NCI-H748 (cell line): ENCODE results near the gene B4GALT3.
A peak's percentile ranks its signal among the peaks of the same experiment; 100 is the strongest.
"Not testable (repeated sequence)": the region's sequence is repeated elsewhere in the genome, so short reads cannot be mapped to it uniquely, and the experiment has no call there.

ENCODE experiments used
- DNase-seq: peaks from one replicate; lab custom pipeline; 2025; ENCODE audit not compliant: unreplicated experiment; lab: John Stamatoyannopoulos, UW

Gene B4GALT3

DNA sequence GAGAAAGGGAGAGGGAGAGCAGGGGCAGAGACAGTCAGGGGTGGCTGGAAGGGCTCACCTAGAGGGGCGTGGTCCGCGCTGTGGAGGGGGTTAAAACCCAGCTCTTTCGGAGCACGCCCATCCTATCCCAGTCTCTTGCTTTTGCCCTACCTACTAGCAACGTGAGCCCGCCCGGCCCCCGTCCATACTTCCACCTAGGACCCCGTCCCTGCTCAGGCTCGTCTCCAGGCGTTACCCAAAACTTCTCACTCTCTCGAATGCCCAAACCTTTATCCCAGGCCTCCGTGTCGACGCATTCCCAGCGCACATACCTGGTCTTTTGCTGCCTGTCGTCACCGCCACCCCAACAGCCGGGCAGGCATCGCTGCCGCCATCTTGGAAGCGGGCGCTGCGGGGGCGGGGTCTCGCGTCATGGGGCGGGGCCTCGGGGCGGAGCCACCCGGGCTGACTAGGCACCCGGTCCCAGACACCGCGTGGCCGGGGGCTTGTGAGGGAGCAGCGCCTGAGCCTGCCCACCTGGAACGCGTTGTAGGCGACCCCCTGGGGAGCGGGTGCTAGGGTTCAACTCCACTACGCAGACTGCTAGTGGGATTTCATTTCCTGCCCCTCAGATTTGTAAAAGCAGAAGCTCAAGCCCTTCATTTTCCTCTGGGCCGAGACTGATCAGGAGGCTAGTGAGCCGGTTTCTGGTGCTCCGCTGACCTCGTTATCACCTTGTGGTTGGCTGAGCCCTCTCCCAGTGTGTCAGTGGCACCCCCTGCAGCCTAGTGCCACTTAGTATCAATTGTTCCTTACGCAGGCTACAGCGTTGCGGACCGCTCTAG, at the start of gene B4GALT3:
TSS of gene B4GALT3 (minus strand) at position 396 of the 824 bp plus-strand sequence. CDS start 1,447 bp downstream, outside the sequence.
- DNase-seq, result peak; percentile 90

DNA sequence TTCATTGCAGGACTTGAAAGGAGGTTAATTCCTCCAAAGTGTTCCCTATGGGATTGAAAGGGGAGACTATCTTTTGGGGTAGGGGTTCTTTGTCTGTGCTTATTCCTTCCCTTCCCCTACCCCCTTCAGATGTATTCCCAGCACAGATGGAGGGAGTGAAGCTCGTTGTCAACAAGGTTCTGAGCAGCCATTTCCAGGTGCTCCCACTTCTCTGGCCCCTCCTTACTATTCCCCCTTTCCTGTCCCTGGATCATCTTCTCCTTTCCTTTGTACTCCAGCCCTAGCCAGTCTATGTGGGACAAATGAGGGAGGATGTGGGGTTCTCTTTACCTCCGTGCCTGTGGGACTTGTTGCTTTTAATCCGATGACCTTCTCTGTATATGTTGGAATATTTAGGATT, 49.5 kb upstream of the B4GALT3 start:
- DNase-seq, result no peak

DNA sequence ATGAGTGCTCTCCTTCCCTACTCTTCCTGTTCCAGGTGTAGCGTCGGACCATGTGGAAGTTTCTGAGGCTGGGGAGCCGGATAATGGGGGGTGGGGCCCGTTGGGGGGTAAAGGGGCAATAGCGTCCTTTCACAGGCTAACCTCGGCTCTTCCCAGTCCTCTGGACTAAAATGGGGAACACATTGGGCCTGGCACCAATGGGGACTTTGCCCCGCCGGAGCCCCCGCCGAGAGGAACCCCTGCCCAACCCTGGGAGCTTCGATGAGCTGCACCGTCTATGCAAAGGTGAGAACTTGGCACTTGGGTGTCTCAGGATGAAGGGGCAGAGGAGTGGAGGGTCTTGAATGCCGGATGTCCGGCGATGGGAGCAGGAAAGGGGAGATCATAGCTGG, 49.0 kb upstream of the B4GALT3 start:
- DNase-seq, result no peak

DNA sequence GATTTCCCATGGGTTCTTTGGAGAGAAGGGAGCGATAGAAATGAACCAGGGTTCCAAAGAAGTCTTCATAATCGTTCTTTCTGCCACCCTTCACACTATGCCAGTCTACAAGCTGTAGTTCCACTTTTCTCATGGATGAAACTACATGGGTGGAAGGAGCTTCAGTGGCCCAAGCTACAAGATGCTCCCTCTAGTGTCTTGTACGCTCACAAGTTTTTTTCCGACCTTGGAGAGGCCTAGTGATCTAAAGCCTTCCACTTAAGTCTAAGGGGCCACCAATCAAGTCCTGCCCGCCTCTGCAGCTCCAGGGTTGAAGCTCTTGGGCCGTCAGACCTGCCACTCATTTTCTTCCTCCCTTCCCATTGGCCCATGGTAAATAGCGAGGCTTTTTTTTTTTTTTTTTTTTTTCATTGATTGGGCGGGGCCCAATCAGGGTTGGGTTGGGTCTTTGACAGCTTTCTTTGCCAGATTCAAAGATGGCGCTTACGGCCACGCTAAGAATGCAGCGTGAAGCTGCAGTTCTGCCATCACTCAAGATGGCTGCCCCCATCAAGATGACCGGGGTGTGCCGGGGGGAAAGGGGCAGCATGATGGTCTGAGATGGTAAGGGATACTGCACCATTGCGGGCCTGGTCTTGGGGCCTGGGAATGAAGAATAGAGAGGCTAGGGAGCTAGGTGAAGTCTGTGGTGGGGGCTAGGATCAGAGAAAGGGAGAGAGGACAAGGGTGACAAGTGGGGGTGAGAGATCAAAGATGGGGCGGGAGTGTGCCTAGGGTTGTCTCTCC, 48.4 kb upstream of the B4GALT3 start, which contains the start of gene TOMM40L:
TSS of gene TOMM40L (plus strand) at position 527 of the 786 bp plus-strand sequence. CDS start 430 bp downstream, outside the sequence.
- DNase-seq, result peak; percentile 96

DNA sequence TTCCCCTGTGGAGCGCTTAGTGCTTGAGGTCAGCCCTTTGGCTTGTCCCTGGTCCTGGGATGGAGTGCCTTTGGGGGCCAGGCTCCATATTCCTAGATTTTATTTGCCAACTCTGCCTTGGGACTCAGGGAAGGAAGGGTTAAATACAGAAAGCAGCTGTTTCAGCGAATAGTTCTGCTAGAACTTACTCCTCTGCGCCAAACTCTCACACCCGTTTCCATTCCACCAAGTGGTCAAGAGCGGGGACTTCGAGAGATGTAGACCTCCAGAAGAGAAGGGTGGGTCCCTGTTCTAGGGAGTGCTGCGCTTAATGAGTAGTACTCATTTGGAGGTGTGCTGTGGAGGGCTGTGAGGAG, 47.8 kb upstream of the B4GALT3 start:
- DNase-seq, result no peak

DNA sequence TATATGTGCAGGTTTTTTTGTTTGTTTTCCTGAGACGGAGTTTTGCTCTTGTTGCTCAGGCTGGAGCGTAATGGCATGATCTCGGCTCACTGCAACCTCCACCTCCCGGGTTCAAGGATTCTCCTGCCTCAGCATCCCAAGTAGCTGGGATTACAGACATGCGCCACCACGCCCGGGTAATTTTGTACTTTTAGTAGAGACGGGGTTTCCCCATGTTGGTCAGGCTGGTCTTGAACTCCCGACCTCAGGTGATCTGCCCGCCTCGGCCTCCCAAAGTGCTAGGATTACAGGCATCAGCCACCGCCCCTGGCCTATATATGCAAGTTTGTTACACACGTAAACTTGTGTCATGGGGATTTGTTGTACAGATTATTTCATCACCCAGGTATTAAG, 47.4 kb upstream of the B4GALT3 start:
- DNase-seq, result not testable (repeated sequence)

DNA sequence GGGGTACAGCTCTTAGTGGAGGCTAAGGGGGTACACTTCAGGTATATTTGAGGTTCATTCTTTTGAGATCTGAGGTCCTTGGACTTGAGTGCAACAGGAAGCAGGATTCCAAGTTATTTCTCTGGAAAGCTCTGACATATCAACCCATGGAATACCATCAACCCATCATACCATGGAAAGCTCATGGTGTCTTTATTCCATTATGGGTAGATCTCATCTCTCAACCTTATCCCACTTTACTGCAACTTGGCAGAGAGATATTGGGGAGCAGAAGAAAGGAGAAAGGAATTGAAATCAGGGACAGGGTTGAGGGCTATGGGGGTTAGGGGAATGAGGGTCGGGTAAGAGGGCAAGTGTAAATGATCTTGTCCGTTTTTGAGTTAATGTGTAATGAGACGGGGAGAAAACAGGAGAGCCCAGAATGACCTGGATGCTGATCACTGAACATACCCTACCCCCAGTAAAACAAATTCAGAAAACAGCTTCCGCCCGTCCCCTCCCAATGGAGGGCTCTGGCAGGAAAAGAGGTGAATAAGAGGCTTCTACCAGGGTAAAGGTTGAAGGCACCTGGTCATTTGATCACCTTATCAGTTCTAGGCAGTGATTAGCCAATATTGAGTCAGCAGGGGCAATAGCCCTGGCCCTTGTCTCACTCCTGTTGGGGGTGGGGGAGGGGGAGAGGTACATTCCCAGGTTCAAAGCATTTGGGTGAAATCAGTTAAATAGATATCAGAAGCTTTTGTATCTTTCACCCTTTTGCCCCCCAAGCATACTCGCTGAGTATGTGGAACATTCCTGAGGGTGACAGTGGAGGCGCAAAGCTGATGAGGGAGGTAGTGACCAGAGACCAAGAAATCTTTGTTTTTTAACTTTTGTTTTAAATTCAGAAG, 46.7 kb upstream of the B4GALT3 start:
- no peak for DNase-seq

DNA sequence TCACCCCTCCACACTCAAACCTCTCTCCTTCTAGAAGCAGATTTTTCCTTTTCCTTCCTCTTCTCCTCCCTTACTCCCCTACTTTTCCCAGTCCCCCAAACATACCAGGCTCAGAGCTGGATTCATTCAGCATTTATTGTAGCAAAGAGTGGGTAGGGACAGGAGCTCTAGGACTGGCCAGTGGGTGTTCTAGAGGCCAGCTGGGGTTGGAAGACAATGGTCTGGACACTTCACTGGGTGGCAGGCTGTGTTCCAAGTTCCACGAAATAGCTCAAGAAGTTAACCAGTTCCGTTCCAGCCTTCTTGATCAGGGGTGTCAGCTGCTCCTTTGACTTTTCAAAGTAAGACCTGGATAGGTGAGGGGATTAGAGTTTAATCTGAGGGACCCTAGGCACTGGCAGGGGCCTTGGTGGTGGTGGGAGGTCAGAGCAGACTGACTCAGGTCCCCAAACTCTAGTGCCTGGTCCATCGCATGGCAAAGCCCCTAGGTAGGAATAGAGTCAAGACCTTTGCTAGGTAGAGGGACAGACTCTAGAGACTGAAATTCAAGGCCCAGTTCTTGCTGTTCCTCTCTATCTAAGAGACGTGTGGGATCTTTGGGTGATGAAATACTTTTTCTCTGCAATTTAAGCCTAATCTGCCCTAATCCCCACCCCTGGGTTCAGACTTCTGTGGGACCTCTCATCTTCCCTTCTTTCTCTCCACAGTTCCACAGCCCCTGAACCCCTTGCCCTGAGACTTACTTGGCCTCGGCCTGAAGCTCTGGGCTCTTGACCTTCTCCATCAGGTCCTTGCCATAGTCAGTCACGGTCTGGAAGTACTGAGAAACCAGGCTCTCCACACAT, 45.1 kb upstream of the B4GALT3 start:
- DNase-seq, result no peak

DNA sequence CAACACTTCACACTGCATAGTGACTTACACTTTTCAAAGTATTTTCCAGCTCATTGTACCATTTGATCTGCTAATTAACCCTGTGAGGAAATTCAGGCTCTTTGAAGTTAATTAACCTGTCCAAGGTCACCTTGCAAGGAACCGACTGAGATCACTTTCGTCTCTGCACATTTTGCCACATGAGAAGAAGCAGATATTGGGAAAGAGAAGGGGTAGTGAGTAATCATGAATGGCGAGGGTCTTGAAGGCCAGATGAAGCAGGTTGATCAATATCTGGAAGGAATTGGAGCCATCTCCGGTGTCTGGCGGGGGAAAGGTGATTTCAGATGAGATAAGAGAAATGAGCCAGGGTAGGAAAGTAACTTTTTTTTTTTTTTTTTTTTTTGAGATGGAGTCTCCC, 42.7 kb upstream of the B4GALT3 start:
- DNase-seq, result no peak

DNA sequence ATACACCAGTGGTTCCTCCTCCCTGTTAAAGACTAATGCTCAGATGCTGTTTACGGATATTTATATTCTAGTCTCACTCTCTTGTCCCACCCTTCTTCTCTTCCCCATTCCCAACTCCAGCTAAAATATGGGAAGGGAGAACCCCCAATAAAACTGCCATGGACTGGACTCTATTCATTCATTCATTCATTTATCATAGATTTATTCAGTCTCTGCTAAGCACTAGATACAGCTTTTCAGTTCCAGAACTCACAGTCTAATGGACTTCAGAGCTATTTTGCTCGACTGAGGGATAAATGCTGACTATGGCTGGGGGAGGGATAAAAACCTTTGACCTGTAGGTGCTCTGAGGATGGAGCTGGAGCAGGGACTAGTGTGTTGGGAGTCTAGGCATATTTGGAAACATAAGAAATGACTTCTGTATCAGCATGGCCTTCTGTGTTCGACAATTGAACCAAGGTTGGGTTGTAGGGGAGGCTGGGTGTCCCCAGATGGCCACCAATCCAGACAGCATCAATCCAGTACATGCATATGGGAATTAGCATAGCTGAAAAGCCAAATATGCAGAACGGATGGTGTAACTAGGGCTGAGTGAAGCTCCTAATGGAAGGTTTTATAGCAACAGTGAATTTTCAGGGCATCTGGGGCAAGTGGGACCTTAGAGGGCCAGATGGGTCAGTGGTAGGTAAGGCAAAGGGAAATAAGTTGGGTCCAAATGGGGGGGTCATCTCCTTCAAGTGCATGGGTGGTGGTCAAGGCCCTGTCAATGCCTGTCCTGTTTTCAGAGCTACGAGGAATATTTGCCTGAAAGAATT, 42.0 kb upstream of the B4GALT3 start:
- no peak for DNase-seq

DNA sequence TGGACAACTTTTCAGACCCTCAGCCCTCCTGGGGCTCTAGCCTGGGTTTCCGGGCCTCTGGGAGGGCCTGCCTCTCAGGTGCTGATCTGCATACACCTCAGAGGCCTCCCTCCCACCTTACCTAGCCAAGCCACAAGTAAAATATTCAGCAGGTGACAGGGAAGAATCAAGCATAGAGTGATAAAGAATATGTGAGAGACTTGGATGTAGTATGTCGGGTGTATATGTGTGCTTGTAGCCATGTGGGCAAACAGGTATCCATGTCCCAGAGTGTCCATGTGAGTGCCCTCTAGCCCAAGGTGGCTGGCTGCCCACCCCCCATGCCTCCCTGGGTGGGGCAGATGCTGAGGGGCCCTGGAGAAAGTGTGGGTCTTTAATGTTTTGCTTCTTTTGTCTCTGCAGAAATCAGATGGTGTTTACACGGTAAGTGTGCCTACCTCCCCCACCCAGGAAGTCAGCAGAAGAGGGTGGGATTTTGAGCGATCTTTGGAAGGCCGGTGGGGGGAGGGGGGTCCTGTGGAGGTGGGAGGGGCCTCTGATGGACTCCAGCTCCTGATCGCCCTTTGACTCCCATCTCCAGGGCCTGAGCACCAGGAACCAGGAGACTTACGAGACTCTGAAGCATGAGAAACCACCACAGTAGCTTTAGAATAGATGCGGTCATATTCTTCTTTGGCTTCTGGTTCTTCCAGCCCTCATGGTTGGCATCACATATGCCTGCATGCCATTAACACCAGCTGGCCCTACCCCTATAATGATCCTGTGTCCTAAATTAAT, 41.2 kb upstream of the B4GALT3 start:
- DNase-seq, result no peak

DNA sequence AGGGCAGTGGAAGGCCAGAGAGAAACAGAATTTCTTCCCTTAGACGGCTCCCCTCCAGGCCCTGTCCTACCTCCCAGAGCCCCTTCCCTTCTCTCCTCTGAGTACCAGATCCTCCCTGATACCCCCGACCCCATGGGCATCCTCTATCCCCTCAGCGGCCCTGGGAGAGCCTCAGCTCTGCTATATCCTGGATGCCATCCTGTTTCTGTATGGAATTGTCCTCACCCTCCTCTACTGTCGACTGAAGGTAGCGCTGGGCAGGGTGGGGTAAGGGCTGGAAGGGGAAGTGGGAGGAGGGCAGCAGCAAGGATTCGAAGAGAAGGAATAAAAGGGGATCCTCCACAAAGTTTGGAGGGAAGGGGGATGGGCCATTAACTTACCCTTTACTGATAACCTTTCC, 40.5 kb upstream of the B4GALT3 start:
- DNase-seq, result no peak

DNA sequence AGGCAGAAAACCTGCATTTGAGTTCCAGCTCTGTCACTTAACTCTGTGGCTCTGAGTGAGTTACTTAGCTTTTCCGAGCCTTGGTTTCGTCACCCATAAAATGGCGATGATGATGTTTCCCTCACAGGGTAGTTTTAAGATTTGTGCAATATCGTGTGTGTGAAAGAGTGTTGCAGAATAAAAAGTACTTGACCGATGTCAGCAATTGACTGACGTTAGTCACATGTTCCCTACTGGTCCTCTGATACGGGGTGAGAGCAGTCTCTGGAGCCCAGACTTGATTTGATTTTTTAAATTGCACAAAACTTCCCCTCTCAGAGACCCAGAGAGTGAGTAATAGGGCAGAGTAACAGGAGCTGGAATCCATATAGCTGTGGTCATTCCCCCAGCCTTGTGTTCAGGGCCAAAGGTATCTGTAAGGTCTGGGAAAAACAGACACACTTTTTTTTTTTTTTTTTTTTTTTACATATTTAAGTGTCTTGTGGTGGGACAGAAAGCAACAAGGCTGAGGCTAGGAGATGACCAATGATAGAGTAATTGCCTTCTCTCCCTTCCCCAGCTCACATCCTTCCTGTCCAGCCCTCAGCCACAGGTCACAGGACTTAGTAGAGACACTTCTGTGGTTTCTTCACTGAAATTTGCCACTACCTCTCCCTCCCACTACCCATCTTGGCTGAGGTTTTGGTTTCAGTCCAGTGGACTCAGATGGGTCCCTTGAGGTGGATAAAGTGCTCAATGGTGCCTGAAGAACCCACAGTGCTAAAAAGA, 39.8 kb upstream of the B4GALT3 start:
- no peak for DNase-seq

DNA sequence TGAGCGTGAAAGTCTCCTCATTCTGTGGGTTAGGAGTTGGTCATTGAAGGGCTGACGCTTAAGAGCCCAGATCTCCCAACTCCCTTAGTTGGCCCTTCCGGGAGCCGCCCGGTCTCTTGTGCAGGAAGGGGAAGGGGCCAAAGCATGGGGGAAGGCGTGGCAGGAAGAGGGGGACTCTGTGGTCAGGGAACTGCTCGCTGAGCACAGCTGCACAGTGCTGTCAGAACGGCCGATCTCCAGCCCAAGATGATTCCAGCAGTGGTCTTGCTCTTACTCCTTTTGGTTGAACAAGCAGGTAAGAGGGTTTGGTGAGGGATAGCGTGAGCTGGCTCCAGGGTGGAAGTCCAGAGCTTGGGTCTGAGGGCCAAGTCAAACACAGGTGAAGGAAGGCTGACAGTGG, 37.8 kb upstream of the B4GALT3 start, which contains the start of gene FCER1G:
TSS of gene FCER1G (plus strand) at position 220 of the 400 bp plus-strand sequence. CDS start at position 247, 27 bp downstream.
- no peak for DNase-seq

DNA sequence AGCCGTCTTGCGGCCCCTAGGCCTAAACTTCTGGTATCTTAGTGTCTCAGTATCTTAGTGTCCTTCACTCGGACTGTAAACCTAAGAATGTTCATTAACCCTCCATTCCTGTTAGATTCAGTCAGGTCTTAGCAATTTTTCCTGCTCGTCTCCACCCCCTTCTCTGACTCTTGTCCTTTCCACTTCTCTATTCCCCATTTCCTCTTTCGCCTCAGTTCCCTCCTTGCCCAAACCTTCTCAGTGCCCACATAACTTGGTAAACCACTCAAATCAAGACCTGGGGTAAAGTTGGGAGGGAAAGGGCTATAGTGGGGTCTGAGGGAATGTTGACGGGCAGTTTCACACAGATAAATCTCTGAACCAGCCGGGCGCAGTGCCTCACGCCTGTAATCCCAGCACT, 37.1 kb upstream of the B4GALT3 start:
- no peak for DNase-seq

DNA sequence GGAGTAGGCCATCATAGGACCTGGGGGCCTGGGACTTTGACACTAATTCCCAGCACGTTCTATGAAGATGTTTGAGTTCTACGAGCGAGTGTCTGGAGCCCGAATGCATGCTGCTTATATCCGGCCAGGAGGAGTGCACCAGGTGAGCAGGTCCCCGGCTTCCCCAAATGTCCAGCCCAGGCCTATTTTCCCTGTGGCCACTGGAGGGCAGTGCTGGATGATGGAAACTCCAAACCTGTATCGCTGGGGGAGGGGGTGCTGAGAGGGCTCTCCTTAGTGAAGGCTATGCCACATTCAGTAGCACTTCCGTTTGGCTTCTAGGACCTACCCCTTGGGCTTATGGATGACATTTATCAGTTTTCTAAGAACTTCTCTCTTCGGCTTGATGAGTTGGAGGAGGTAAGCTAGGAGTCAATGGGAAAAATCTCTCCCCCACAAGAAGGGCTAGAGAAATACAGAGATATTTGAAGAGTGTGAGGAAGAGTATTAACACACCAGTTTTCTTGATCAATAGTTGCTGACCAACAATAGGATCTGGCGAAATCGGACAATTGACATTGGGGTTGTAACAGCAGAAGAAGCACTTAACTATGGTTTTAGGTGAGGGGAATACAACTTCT, 32.6 kb upstream of the B4GALT3 start:
- peak; percentile 75 for DNase-seq

DNA sequence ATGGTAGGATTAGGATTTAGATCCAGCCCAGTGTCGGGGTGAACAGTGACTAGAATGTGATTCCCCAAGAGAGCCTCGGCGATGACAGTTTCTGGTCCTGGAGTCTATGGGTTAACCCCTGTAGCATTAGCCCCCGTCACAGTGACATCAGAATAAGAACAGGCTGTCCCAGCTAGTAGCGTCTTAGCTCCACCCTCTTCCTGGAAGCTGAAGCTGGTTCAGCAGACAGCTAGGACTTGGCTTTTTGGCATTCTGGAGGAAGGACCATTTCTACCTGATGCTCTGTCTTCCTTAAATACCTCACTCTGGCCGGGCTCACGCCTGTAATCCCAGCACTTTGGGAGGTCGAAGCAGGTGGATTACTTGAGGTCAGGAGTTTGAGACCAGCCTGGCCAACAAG, 29.9 kb upstream of the B4GALT3 start:
- DNase-seq, result no peak
